ENCODE results near the gene SLC40A1.

GRCh38 chr2:189543367-189543766, 37.2 kb downstream of the SLC40A1 start:
- TF ChIP-seq CTCF (IDR thresholded peaks at IDR 0.05), result no peak
- TF ChIP-seq EP300 (IDR thresholded peaks at IDR 0.05), result no peak
- TF ChIP-seq POLR2A (IDR thresholded peaks at IDR 0.05), result no peak
